Smooth muscle cell (in vitro differentiated cells): Measurements from ENCODE around the gene SLC2A6. TPM values are rescaled to one million over a fixed set of nuclear protein-coding genes. Genes with fewer than 3 reads are reported as not detected.

ENCODE experiments used
- DNase-seq: peaks from one replicate; lab custom pipeline; 2025; ENCODE audit not compliant: unreplicated experiment; lab: John Stamatoyannopoulos, UW
- H2AFZ ChIP-seq: fragments of 200-600 bp; sonication (generic); 2 replicates; pipeline ENCODE4 v1.6.0; 2016; ENCODE audit warnings: antibody characterized with exemption, low read depth, mild to moderate bottlenecking
- H3F3A ChIP-seq: fragments of 200-600 bp; sonication (generic); 2 replicates; pipeline ENCODE4 v1.6.0; 2017; ENCODE audit warnings: antibody characterized with exemption, low read depth
- H3K27ac ChIP-seq: fragments of 200-600 bp; sonication (generic); 2 replicates; pipeline ENCODE4 v1.5.1; 2016; ENCODE audit warnings: low read depth, mild to moderate bottlenecking
- H3K27me3 ChIP-seq: fragments of 200-600 bp; sonication (generic); 2 replicates; pipeline ENCODE4 v1.6.1; 2016; ENCODE audit warnings: low read depth, mild to moderate bottlenecking
- H3K36me3 ChIP-seq: fragments of 200-600 bp; sonication (generic); 2 replicates; pipeline ENCODE4 v1.5.1; 2016; ENCODE audit warnings: low read depth
- H3K4me1 ChIP-seq: fragments of 200-600 bp; sonication (generic); 2 replicates; pipeline ENCODE4 v1.5.1; 2016; ENCODE audit warnings: low read depth
- H3K4me2 ChIP-seq: fragments of 200-600 bp; sonication (generic); 2 replicates; pipeline ENCODE4 v1.6.0; 2016; ENCODE audit warnings: mild to moderate bottlenecking
- H3K4me3 ChIP-seq: fragments of 200-600 bp; sonication (generic); 2 replicates; pipeline ENCODE4 v1.5.1; 2016; ENCODE audit warnings: mild to moderate bottlenecking
- H3K79me2 ChIP-seq: fragments of 200-600 bp; sonication (generic); 2 replicates; pipeline ENCODE4 v1.6.0; 2016; ENCODE audit warnings: low read depth, mild to moderate bottlenecking
- H3K9ac ChIP-seq: fragments of 200-600 bp; sonication (generic); 2 replicates; pipeline ENCODE4 v1.6.0; 2016; ENCODE audit warnings: low read depth
- H3K9me3 ChIP-seq: fragments of 200-600 bp; sonication (generic); replicated peaks from 2 replicates; pipeline ENCODE4 v1.5.1; 2016; ENCODE audit warnings: low read depth
- H4K20me1 ChIP-seq: fragments of 200-600 bp; sonication (generic); 2 replicates; pipeline ENCODE4 v1.6.0; 2016; ENCODE audit warnings: low read depth
- WGBS: methylation state at CpG from one replicate; pipeline ENCODE4 v1.1.7; 2016; ENCODE audit warnings: low lambda C conversion rate; 5-methylcytosine and 5-hydroxymethylcytosine counted together
- polyA plus RNA-seq: library from polyadenylated mRNA; unstranded; fragments of >200 nt; fragmentation: Nextera tagmentation; extraction: Ambion mirVana; gene quantifications from 2 replicates; pipeline ENCODE4 v1.2.1, GENCODE V29; 2016
- total RNA-seq: library from RNA; depleted of rRNA; stranded (reverse); fragments of >200 nt; gene quantifications from 2 replicates; pipeline ENCODE4 v1.2.3, GENCODE V29; 2014
- TF ChIP-seq, protein P1 (sequence below): fragments of 200-600 bp; sonication (generic); IDR thresholded peaks from 2 replicates; pipeline ENCODE4 v1.5.1; 2017; ENCODE audit warnings: borderline replicate concordance, mild to moderate bottlenecking, antibody characterized with exemption; ENCODE audit not compliant: insufficient read depth, poor library complexity, severe bottlenecking

The SLC2A6 gene
- total and polyA plus RNA-seq, 2 experiments from 2014 or later: 13.8 to 21.0 TPM

DNA sequence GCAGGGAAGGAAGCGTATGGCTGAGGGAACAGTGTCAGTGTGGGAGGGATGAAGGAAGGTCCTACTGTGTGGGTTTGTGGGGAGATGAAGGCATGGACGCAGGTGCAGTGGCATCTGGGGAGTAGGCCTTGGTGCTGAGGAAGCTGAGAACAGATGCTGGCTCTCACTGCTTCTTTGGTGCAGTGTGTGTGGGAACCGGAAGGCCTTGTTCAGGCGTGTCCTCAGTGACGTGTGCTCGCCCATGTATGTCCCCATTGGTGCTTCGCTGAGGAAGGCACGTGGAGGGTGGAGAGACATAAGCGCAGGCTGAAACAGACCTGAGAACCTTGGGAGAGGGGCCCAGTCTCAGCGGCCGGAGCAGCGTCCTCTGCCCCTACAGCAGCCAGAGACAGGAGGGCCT is 38.0 kb downstream of the SLC2A6 start:
- no peaks in the 10 kb centered on the region for H4K20me1 ChIP-seq

DNA sequence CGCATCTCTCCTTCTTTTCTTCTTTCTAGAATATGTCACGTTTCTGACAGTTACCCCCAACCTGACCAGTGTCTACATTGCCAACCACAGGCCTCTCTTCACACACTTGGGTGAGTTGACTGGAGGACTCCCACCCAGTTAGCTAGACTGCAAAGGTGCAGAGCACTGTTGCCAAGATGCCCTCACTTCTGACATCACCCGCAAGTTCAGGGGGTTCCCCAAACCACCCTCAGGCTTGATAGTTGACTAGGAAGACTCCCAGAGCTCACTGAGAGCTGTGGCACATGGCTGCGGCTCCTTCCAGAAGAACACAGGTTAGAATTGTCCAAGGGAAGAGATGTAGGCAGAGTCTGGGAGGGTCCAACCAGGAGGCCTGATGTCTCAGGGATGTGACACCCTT is 39.6 kb downstream of the SLC2A6 start:
- H3K9me3 ChIP-seq: no peaks in the 10 kb centered on the region
- WGBS: 93% methylated on average over 4 of the region's 4 CpGs
- no peaks in the 10 kb centered on the region for H3K27me3 ChIP-seq
- H3K27ac ChIP-seq: no peak overlapping the region
- H3K4me3 ChIP-seq: no peak overlapping the region
- no peaks in the 10 kb centered on the region for H3K4me1 ChIP-seq
- H3K36me3 ChIP-seq: no peaks in the 10 kb centered on the region
- no peak for DNase-seq
- no peak overlapping the region for H2AFZ ChIP-seq
- no peaks in the 10 kb centered on the region for H3F3A ChIP-seq
- TF ChIP-seq, protein P1, sequence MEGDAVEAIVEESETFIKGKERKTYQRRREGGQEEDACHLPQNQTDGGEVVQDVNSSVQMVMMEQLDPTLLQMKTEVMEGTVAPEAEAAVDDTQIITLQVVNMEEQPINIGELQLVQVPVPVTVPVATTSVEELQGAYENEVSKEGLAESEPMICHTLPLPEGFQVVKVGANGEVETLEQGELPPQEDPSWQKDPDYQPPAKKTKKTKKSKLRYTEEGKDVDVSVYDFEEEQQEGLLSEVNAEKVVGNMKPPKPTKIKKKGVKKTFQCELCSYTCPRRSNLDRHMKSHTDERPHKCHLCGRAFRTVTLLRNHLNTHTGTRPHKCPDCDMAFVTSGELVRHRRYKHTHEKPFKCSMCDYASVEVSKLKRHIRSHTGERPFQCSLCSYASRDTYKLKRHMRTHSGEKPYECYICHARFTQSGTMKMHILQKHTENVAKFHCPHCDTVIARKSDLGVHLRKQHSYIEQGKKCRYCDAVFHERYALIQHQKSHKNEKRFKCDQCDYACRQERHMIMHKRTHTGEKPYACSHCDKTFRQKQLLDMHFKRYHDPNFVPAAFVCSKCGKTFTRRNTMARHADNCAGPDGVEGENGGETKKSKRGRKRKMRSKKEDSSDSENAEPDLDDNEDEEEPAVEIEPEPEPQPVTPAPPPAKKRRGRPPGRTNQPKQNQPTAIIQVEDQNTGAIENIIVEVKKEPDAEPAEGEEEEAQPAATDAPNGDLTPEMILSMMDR: no peak
- no peaks in the 10 kb centered on the region for H4K20me1 ChIP-seq
- H3K9ac ChIP-seq: no peak overlapping the region
- H3K79me2 ChIP-seq: no peaks in the 10 kb centered on the region
- no peak overlapping the region for H3K4me2 ChIP-seq

More for the DNA sequence above, 38.0 kb downstream of the SLC2A6 start:
- Histone ChIP-seq H3K4me1 (no peaks in the 10 kb centered on the region), H3K27me3 (no peaks in the 10 kb centered on the region), H3K36me3 (no peaks in the 10 kb centered on the region), H3K9me3 (no peaks in the 10 kb centered on the region), H3K4me3 (no peak overlapping the region), H3K79me2 (no peaks in the 10 kb centered on the region), H3K27ac (no peak overlapping the region), H3K9ac (no peak overlapping the region), H3K4me2 (no peak overlapping the region), H3F3A (no peaks in the 10 kb centered on the region), H2AFZ (no peak overlapping the region)
- DNase-seq: no peak
- 92% methylated on average over 12 of the region's 12 CpGs for WGBS
- TF ChIP-seq, protein P1: no peak

DNA sequence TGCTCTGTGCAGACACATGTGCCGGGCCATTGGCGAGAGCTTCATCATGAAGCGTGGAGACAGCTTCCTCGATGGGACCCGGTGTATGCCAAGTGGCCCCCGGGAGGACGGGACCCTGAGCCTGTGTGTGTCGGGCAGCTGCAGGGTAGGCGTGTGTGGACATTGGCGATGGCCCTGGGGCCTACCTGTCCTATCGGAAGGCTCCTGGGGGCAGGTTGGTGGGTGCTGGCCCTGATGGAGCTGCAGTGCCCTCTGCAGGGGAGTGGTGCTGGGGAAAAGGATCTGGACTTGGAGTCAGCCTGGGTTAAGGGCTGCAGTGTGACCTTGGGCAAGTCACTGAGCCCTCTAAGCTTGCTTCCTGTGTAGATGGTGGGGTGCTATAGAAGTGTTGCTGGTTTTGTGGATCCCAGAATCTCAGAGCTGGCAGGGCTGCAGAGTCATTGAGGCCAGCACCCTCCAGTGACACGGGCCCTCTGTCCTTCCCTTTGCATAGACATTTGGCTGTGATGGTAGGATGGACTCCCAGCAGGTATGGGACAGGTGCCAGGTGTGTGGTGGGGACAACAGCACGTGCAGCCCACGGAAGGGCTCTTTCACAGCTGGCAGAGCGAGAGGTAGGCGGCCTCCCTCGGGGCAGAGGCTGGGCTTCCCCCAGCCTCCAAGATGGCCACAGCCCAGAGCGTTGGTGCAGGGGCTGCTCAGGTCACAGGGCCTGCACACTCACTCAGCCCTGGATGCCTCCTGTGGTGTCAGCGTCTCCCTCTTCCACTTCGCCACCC is 41.0 kb downstream of the SLC2A6 start:
- TF ChIP-seq, protein P1: no peak
- Histone ChIP-seq H3K27ac (no peak overlapping the region), H4K20me1 (no peaks in the 10 kb centered on the region), H3F3A (no peaks in the 10 kb centered on the region), H3K9ac (no peak overlapping the region), H3K27me3 (no peaks in the 10 kb centered on the region), H3K36me3 (no peaks in the 10 kb centered on the region), H3K4me1 (no peaks in the 10 kb centered on the region), H3K79me2 (no peaks in the 10 kb centered on the region), H3K4me3 (no peak overlapping the region), H2AFZ (no peak overlapping the region), H3K9me3 (no peaks in the 10 kb centered on the region), H3K4me2 (no peak overlapping the region)
- 91% methylated on average over 20 of the region's 20 CpGs for WGBS
- DNase-seq: no peak

DNA sequence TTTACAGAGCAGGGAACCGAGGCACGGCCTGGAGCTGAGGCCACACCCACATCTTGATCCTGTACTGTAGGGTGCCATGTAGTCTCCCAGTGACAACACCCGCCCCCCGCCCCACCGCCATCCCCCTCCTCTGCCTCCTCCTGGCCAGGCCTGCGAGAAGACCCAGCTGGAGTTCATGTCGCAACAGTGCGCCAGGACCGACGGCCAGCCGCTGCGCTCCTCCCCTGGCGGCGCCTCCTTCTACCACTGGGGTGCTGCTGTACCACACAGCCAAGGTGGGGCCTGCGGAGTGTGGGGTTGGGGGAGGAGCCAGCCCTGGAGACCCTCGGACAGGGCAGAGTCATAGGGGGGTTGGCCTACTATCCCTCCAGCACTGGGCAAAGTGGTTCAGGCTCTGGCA is 42.2 kb downstream of the SLC2A6 start:
- Histone ChIP-seq H3K4me3 (no peak overlapping the region), H3K79me2 (no peaks in the 10 kb centered on the region), H3K36me3 (no peaks in the 10 kb centered on the region), H3K27me3 (no peaks in the 10 kb centered on the region), H3K4me1 (no peaks in the 10 kb centered on the region), H3F3A (no peaks in the 10 kb centered on the region), H4K20me1 (no peaks in the 10 kb centered on the region), H3K27ac (no peak overlapping the region), H3K4me2 (no peak overlapping the region), H3K9me3 (no peaks in the 10 kb centered on the region), H3K9ac (no peak overlapping the region), H2AFZ (no peak overlapping the region)
- 97% methylated on average over 10 of the region's 16 CpGs for WGBS
- no peak for DNase-seq
- TF ChIP-seq, protein P1: no peak
